Liver (tissue), 9 donors: ENCODE measurements around the gene STX16. TPM values are rescaled to one million over a fixed set of nuclear protein-coding genes. Genes with fewer than 3 reads are reported as not detected.

ENCODE experiments used
- DNase-seq: peaks from one replicate; pipeline ENCODE4 v3.0.0-alpha.2; 2017; ENCODE audit warnings: low spot score
- H3K27ac ChIP-seq, 2 donors: one replicate each; pipeline ENCODE4 v1.7.0; 2013; ENCODE audit warnings: inconsistent platforms in 2 of 2, low read length in 2 of 2, control low read depth in 1 of 2, low read depth in 1 of 2, mild to moderate bottlenecking in 1 of 2
- H3K27me3 ChIP-seq, 4 donors: one replicate each; pipeline versions ENCODE4 v1.6.1 to v1.7.0; 2013; ENCODE audit warnings: low read length in 3 of 4, inconsistent platforms in 1 of 4, mild to moderate bottlenecking in 1 of 4, moderate library complexity in 1 of 4; ENCODE audit not compliant: control insufficient read depth in 4 of 4, insufficient read depth in 4 of 4
- H3K36me3 ChIP-seq, 4 donors: one replicate each; pipeline versions ENCODE4 v1.6.1 to v1.7.0; 2013; ENCODE audit warnings: low read length in 3 of 4, mild to moderate bottlenecking in 3 of 4, low read depth in 1 of 4, moderate library complexity in 1 of 4; ENCODE audit not compliant: control insufficient read depth in 4 of 4, insufficient read depth in 3 of 4
- H3K4me1 ChIP-seq, 4 donors: one replicate each; pipeline versions ENCODE4 v1.6.1 to v1.7.0; 2013; ENCODE audit warnings: low read length in 3 of 4, mild to moderate bottlenecking in 3 of 4, moderate library complexity in 1 of 4; ENCODE audit not compliant: control insufficient read depth in 4 of 4, insufficient read depth in 4 of 4
- H3K4me3 ChIP-seq, 3 donors: one replicate each; pipeline versions ENCODE4 v1.6.1 to v1.7.0; 2013; ENCODE audit warnings: low read length in 3 of 3, control low read depth in 1 of 3, low read depth in 1 of 3, mild to moderate bottlenecking in 1 of 3
- H3K9ac ChIP-seq, 2 donors: one replicate each; pipeline ENCODE4 v1.7.0; 2013; ENCODE audit warnings: low read length in 2 of 2, mild to moderate bottlenecking in 2 of 2, moderate library complexity in 2 of 2, control low read depth in 1 of 2, low read depth in 1 of 2
- H3K9me3 ChIP-seq, 4 donors: one replicate each; pipeline versions ENCODE4 v1.6.1 to v1.7.0; 2013; ENCODE audit warnings: low read length in 3 of 4; ENCODE audit not compliant: control insufficient read depth in 4 of 4
- ATF3 ChIP-seq: IDR thresholded peaks from 2 replicates; pipeline ENCODE4 v1.6.1; 2016; ENCODE audit warnings: antibody characterized with exemption
- EGR1 ChIP-seq, 2 donors: IDR thresholded peaks; 2 replicates each; pipeline ENCODE4 v1.6.1; 2016 to 2018; ENCODE audit warnings: antibody characterized with exemption in 2 of 2, low read depth in 2 of 2
- FOXA1 ChIP-seq: IDR thresholded peaks from 2 replicates; pipeline ENCODE4 v1.6.1; 2016; ENCODE audit warnings: antibody characterized with exemption
- FOXA2 ChIP-seq: IDR thresholded peaks from 2 replicates; pipeline ENCODE4 v1.6.1; 2016; ENCODE audit warnings: antibody characterized with exemption
- GABPA ChIP-seq, 2 donors: IDR thresholded peaks in 1 of 2; conservative IDR thresholded peaks in 1 of 2; 2 replicates each; pipeline ENCODE4 v1.6.1; 2016; ENCODE audit warnings: antibody characterized with exemption in 2 of 2, mild to moderate bottlenecking in 1 of 2, moderate library complexity in 1 of 2
- HNF4A ChIP-seq, 2 donors: conservative IDR thresholded peaks; 2 replicates each; pipeline ENCODE4 v1.6.1; 2016; ENCODE audit warnings: antibody characterized with exemption in 2 of 2, mild to moderate bottlenecking in 2 of 2
- HNF4G ChIP-seq: IDR thresholded peaks from 2 replicates; pipeline ENCODE4 v1.6.1; 2016; ENCODE audit warnings: antibody characterized with exemption
- JUND ChIP-seq, 2 donors: IDR thresholded peaks; 2 replicates each; pipeline ENCODE4 v1.6.1; 2016; ENCODE audit warnings: antibody characterized with exemption in 2 of 2
- MAX ChIP-seq: IDR thresholded peaks from 2 replicates; pipeline ENCODE4 v1.6.1; 2016; ENCODE audit warnings: antibody characterized with exemption
- NR2F2 ChIP-seq: IDR thresholded peaks from 2 replicates; pipeline ENCODE4 v1.6.1; 2016; ENCODE audit warnings: antibody characterized with exemption
- RAD21 ChIP-seq, 2 donors: IDR thresholded peaks; 2 replicates each; pipeline ENCODE4 v1.6.1; 2016; ENCODE audit warnings: antibody characterized with exemption in 2 of 2, mild to moderate bottlenecking in 2 of 2
- RXRA ChIP-seq, 2 donors: IDR thresholded peaks; 2 replicates each; pipeline ENCODE4 v1.6.1; 2017 to 2018; ENCODE audit warnings: antibody characterized with exemption in 2 of 2, mild to moderate bottlenecking in 1 of 2
- SP1 ChIP-seq: IDR thresholded peaks from 2 replicates; pipeline ENCODE4 v1.6.1; 2018; ENCODE audit warnings: antibody characterized with exemption, mild to moderate bottlenecking
- TAF1 ChIP-seq: conservative IDR thresholded peaks from 2 replicates; pipeline ENCODE4 v1.6.1; 2016; ENCODE audit warnings: antibody characterized with exemption, mild to moderate bottlenecking
- YY1 ChIP-seq: IDR thresholded peaks from 2 replicates; pipeline ENCODE4 v1.6.1; 2016; ENCODE audit warnings: antibody characterized with exemption, mild to moderate bottlenecking
- ZBTB33 ChIP-seq: IDR thresholded peaks from 2 replicates; pipeline ENCODE4 v1.6.1; 2016; ENCODE audit warnings: antibody characterized with exemption
- WGBS: extraction: QIAGEN DNeasy Blood & Tissue Kit; methylation state at CpG from one replicate; pipeline ENCODE4 v1.1.7; 2013; 5-methylcytosine and 5-hydroxymethylcytosine counted together
- polyA plus RNA-seq, 2 donors: library from polyadenylated mRNA; stranded (reverse) in 1 of 2; unstranded in 1 of 2; fragments of 200-250 nt in 1 of 2; fragments of >200 nt in 1 of 2; fragmentation: Nextera tagmentation in 1 of 2; extraction: Ambion mirVana in 1 of 2; gene quantifications; one replicate each; pipeline versions ENCODE4 v1.2.1 to v1.2.3, GENCODE V29; 2013 to 2015
- total RNA-seq, 2 donors: library from RNA; depleted of rRNA; stranded (reverse); fragments of >200 nt; gene quantifications; one replicate each; pipeline ENCODE4 v1.2.3, GENCODE V29; 2014
- TF ChIP-seq, protein P1 (sequence below): IDR thresholded peaks from 2 replicates; pipeline ENCODE4 v1.6.1; 2016; ENCODE audit warnings: antibody characterized with exemption, mild to moderate bottlenecking
- TF ChIP-seq, protein P2 (sequence below): fragments of 150-350 bp; IDR thresholded peaks from 2 replicates; pipeline ENCODE4 v1.5.1; 2017; ENCODE audit warnings: improper control_type of control experiment, low read depth, low read length; ENCODE audit not compliant: missing input control
- donor health status: healthy.
- donor health status: healthy.
- donor health status: healthy.
- donor health status: healthy.
- donor health status: healthy.

Gene STX16
- total and polyA plus RNA-seq, 4 donors: 8.5 to 32.5 (median 16.6) TPM

DNA sequence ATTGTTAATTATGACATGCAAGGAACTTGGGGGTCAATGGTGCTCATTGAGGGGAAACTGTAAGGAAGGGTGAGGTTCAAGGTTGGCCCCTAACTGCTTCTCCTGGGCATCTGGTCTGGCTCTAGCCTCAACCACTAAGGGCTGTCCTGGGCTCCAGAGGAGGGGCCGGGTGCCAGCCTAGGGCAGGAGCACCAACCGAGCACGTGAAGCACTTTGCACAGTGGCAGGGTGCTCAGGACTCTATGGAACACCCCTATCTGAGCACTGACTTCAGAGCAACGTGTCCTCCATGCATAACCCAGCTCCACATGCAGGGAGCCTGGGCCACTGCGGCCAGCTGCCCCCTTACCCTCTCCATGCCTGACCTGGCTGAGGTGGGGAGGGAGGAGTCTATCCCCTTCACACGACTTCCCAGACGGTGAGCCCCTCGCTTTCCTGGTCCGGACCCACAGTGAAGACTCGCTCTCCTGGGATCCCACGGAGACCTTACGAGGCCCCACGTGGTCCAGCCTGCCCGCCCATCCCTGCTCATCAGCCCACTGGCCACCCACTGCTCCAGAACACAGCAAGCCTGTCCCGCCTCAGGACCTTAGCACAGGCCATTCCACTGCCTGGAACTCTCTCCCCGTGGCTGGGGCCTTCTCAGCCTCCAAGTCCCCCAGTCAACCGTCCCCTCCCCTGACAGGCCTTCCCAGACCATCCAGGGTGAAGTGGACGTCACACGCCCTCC, 40.8 kb upstream of the STX16 start:
- no peak for DNase-seq
- 92% methylated on average over 19 of the region's 19 CpGs for WGBS
- no peak overlapping the region for H3K4me3 ChIP-seq

More for the DNA sequence above, 40.8 kb upstream of the STX16 start:
- peaks cover 0 to 2% (median 0%) of the 10 kb centered on the region in 4 donors for H3K4me1 ChIP-seq
- TF ChIP-seq SP1: no peak
- TF ChIP-seq YY1: no peak
- TF ChIP-seq, protein P1, sequence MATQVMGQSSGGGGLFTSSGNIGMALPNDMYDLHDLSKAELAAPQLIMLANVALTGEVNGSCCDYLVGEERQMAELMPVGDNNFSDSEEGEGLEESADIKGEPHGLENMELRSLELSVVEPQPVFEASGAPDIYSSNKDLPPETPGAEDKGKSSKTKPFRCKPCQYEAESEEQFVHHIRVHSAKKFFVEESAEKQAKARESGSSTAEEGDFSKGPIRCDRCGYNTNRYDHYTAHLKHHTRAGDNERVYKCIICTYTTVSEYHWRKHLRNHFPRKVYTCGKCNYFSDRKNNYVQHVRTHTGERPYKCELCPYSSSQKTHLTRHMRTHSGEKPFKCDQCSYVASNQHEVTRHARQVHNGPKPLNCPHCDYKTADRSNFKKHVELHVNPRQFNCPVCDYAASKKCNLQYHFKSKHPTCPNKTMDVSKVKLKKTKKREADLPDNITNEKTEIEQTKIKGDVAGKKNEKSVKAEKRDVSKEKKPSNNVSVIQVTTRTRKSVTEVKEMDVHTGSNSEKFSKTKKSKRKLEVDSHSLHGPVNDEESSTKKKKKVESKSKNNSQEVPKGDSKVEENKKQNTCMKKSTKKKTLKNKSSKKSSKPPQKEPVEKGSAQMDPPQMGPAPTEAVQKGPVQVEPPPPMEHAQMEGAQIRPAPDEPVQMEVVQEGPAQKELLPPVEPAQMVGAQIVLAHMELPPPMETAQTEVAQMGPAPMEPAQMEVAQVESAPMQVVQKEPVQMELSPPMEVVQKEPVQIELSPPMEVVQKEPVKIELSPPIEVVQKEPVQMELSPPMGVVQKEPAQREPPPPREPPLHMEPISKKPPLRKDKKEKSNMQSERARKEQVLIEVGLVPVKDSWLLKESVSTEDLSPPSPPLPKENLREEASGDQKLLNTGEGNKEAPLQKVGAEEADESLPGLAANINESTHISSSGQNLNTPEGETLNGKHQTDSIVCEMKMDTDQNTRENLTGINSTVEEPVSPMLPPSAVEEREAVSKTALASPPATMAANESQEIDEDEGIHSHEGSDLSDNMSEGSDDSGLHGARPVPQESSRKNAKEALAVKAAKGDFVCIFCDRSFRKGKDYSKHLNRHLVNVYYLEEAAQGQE: no peak
- no peak for TF ChIP-seq HNF4A (conservative IDR thresholded peaks at IDR 0.05)
- no peak for TF ChIP-seq ATF3
- TF ChIP-seq TAF1: no peak
- TF ChIP-seq NR2F2: no peak
- TF ChIP-seq HNF4G: no peak
- TF ChIP-seq FOXA2: no peak
- TF ChIP-seq MAX: no peak
- no peak for TF ChIP-seq JUND (IDR thresholded peaks at IDR 0.05)
- TF ChIP-seq RAD21 (IDR thresholded peaks at IDR 0.05): no peak
- TF ChIP-seq RXRA (IDR thresholded peaks at IDR 0.05): no peak
- TF ChIP-seq ZBTB33: no peak
- TF ChIP-seq FOXA1: no peak
- no peak for TF ChIP-seq EGR1 (IDR thresholded peaks at IDR 0.05; ENCODE audit: low read depth in 2 of 2)
- TF ChIP-seq GABPA (IDR thresholded peaks at IDR 0.05 in 1 of 2, conservative IDR thresholded peaks at IDR 0.05 in 1 of 2): no peak
- TF ChIP-seq, protein P2, sequence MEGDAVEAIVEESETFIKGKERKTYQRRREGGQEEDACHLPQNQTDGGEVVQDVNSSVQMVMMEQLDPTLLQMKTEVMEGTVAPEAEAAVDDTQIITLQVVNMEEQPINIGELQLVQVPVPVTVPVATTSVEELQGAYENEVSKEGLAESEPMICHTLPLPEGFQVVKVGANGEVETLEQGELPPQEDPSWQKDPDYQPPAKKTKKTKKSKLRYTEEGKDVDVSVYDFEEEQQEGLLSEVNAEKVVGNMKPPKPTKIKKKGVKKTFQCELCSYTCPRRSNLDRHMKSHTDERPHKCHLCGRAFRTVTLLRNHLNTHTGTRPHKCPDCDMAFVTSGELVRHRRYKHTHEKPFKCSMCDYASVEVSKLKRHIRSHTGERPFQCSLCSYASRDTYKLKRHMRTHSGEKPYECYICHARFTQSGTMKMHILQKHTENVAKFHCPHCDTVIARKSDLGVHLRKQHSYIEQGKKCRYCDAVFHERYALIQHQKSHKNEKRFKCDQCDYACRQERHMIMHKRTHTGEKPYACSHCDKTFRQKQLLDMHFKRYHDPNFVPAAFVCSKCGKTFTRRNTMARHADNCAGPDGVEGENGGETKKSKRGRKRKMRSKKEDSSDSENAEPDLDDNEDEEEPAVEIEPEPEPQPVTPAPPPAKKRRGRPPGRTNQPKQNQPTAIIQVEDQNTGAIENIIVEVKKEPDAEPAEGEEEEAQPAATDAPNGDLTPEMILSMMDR: no peak
- H3K36me3 ChIP-seq: no peaks in the 10 kb centered on the region
- H3K27ac ChIP-seq: no peak overlapping the region
- H3K27me3 ChIP-seq: no peaks in the 10 kb centered on the region
- no peaks in the 10 kb centered on the region for H3K9me3 ChIP-seq
- H3K9ac ChIP-seq: no peak overlapping the region
